Activated CD4-positive, alpha-beta T cell treated with anti-CD3 and anti-CD28 coated beads, Interleukin-2, amount 10 ng/mL, durations not matched to agents 7 days and 5 days (primary cell): ENCODE data around the gene SHQ1. TPM values are rescaled to one million over a fixed set of nuclear protein-coding genes. Genes with fewer than 3 reads are reported as not detected.

Experiments used
- CTCF ChIA-PET: fragments of 350-600 bp; sonication (Branson Sonifier 250); formaldehyde crosslinking; loops from one replicate; lab custom pipeline; 2021; ENCODE audit warnings: antibody characterized with exemption; lab: Charles Lee
- POLR2A ChIA-PET: fragments of 350-600 bp; sonication (Branson Sonifier 250); formaldehyde crosslinking; loops from one replicate; lab custom pipeline; 2021; ENCODE audit warnings: antibody characterized with exemption; lab: Charles Lee
- DNase-seq: peaks from one replicate; pipeline ENCODE4 v3.0.0-alpha.2; 2020
- H3K27ac Mint-ChIP-seq: one replicate; pipeline ENCODE4 v1.8.0; 2021; ENCODE audit warnings: mild to moderate bottlenecking, moderate library complexity, mixed read lengths
- H3K27me3 Mint-ChIP-seq: one replicate; pipeline ENCODE4 v1.8.0; 2021; ENCODE audit warnings: mixed read lengths
- H3K36me3 Mint-ChIP-seq: one replicate; pipeline ENCODE4 v1.8.0; 2021; ENCODE audit warnings: low read depth, mixed read lengths
- H3K4me1 Mint-ChIP-seq: one replicate; pipeline ENCODE4 v1.8.0; 2021; ENCODE audit warnings: mixed read lengths
- H3K4me3 Mint-ChIP-seq: one replicate; pipeline ENCODE4 v1.8.0; 2021; ENCODE audit warnings: mild to moderate bottlenecking, moderate library complexity, mixed read lengths
- H3K9me3 Mint-ChIP-seq: one replicate; pipeline ENCODE4 v1.8.0; 2021; ENCODE audit warnings: mixed read lengths
- total RNA-seq, 2 experiments: library from RNA; stranded (reverse); gene quantifications; one replicate each; pipeline ENCODE4 v1.2.3, GENCODE V29; 2021

SHQ1 gene
- total RNA-seq, 2 experiments from 2014 or later: 22.1 to 24.2 TPM

- Mint-ChIP-seq H3K4me1 (peaks cover 11% of the 10 kb centered on the region), H3K4me3 (no peak overlapping the region), H3K36me3 (peaks cover 25% of the 10 kb centered on the region), H3K27ac (no peak overlapping the region), H3K27me3 (no peaks in the 10 kb centered on the region), H3K9me3 (no peaks in the 10 kb centered on the region)
- ChIA-PET CTCF (interaction anchor here (1.6 kb wide), 1 partner anchor 19 kb away, joined by 3 read pairs; no protein-coding TSS in a partner anchor), POLR2A (no interaction called here)
- DNase-seq: no peak
Measured at GRCh38 chr3:72786668-72787067, 61.6 kb downstream of the SHQ1 start.

GRCh38 chr3:72784226-72784625 is 64.0 kb downstream of the SHQ1 start:
- H3K4me3 Mint-ChIP-seq: no peak overlapping the region
- POLR2A ChIA-PET: no interaction called here
- H3K9me3 Mint-ChIP-seq: no peaks in the 10 kb centered on the region

GRCh38 chr3:72782521-72782920 is 65.7 kb downstream of the SHQ1 start:
- Mint-ChIP-seq H3K4me1 (no peaks in the 10 kb centered on the region), H3K9me3 (no peaks in the 10 kb centered on the region), H3K36me3 (peaks cover 21% of the 10 kb centered on the region), H3K4me3 (no peak overlapping the region), H3K27ac (no peak overlapping the region), H3K27me3 (no peaks in the 10 kb centered on the region)
- ChIA-PET CTCF (interaction anchor here (0.7 to 0.8 kb wide), 2 partner anchors 9 to 59 kb away, joined by 3 read pairs; no protein-coding TSS in a partner anchor), POLR2A (no interaction called here)
- no peak for DNase-seq

More at GRCh38 chr3:72784226-72784625, 64.0 kb downstream of the SHQ1 start:
- no peaks in the 10 kb centered on the region for H3K27me3 Mint-ChIP-seq
- peaks cover 20% of the 10 kb centered on the region for H3K36me3 Mint-ChIP-seq
- H3K4me1 Mint-ChIP-seq: no peaks in the 10 kb centered on the region
- CTCF ChIA-PET: no interaction called here
- H3K27ac Mint-ChIP-seq: peak overlapping the region; percentile 25
- no peak for DNase-seq

- CTCF ChIA-PET: interaction anchor here (0.6 to 0.8 kb wide), 2 partner anchors 12 to 793 kb away, joined by 3 to 4 read pairs; no protein-coding TSS in a partner anchor
- peaks cover 10% of the 10 kb centered on the region for H3K4me1 Mint-ChIP-seq
- peaks cover 22% of the 10 kb centered on the region for H3K36me3 Mint-ChIP-seq
- no peak overlapping the region for H3K27ac Mint-ChIP-seq
- DNase-seq: no peak
- no peak overlapping the region for H3K4me3 Mint-ChIP-seq
- H3K27me3 Mint-ChIP-seq: no peaks in the 10 kb centered on the region
- no peaks in the 10 kb centered on the region for H3K9me3 Mint-ChIP-seq
- POLR2A ChIA-PET: no interaction called here
Measured at GRCh38 chr3:72769758-72770540, 78.3 kb downstream of the SHQ1 start.

- ChIA-PET CTCF (interaction anchor here (0.6 kb wide), 1 partner anchor 792 kb away, joined by 4 read pairs; no protein-coding TSS in a partner anchor), POLR2A (no interaction called here)
- peaks cover 25% of the 10 kb centered on the region for H3K36me3 Mint-ChIP-seq
- DNase-seq: no peak
- H3K27me3 Mint-ChIP-seq: no peaks in the 10 kb centered on the region
- no peak overlapping the region for H3K27ac Mint-ChIP-seq
- H3K4me1 Mint-ChIP-seq: peaks cover 11% of the 10 kb centered on the region
- no peak overlapping the region for H3K4me3 Mint-ChIP-seq
- H3K9me3 Mint-ChIP-seq: no peaks in the 10 kb centered on the region
Measured at GRCh38 chr3:72768936-72769335, 79.3 kb downstream of the SHQ1 start.

- Mint-ChIP-seq H3K4me3 (no peak overlapping the region), H3K36me3 (peaks cover 28% of the 10 kb centered on the region), H3K27ac (no peak overlapping the region), H3K4me1 (peaks cover 13% of the 10 kb centered on the region), H3K27me3 (no peaks in the 10 kb centered on the region), H3K9me3 (no peaks in the 10 kb centered on the region)
- CTCF ChIA-PET: interaction anchor here (1.3 kb wide), 1 partner anchor 18 kb away, joined by 3 read pairs; no protein-coding TSS in a partner anchor
- POLR2A ChIA-PET: no interaction called here
- no peak for DNase-seq
Measured at GRCh38 chr3:72768481-72768880, 79.8 kb downstream of the SHQ1 start.

GRCh38 chr3:72768006-72768441 is 80.2 kb downstream of the SHQ1 start:
- no peak overlapping the region for H3K4me3 Mint-ChIP-seq
- no peak overlapping the region for H3K27ac Mint-ChIP-seq
- no peak for DNase-seq
- POLR2A ChIA-PET: no interaction called here
- H3K36me3 Mint-ChIP-seq: peaks cover 28% of the 10 kb centered on the region
- CTCF ChIA-PET: interaction anchor here (1.3 kb wide), 1 partner anchor 18 kb away, joined by 3 read pairs; no protein-coding TSS in a partner anchor
- no peaks in the 10 kb centered on the region for H3K27me3 Mint-ChIP-seq
- peaks cover 13% of the 10 kb centered on the region for H3K4me1 Mint-ChIP-seq
- H3K9me3 Mint-ChIP-seq: no peaks in the 10 kb centered on the region

GRCh38 chr3:72766866-72767265 is 81.4 kb downstream of the SHQ1 start:
- peaks cover 31% of the 10 kb centered on the region for H3K36me3 Mint-ChIP-seq
- no peak for DNase-seq
- peaks cover 15% of the 10 kb centered on the region for H3K4me1 Mint-ChIP-seq
- POLR2A ChIA-PET: no interaction called here
- H3K4me3 Mint-ChIP-seq: no peak overlapping the region
- no peaks in the 10 kb centered on the region for H3K9me3 Mint-ChIP-seq
- no peak overlapping the region for H3K27ac Mint-ChIP-seq
- CTCF ChIA-PET: no interaction called here
- no peaks in the 10 kb centered on the region for H3K27me3 Mint-ChIP-seq

- peaks cover 32% of the 10 kb centered on the region for H3K4me1 Mint-ChIP-seq
- DNase-seq: no peak
- H3K27ac Mint-ChIP-seq: no peak overlapping the region
- no peak overlapping the region for H3K4me3 Mint-ChIP-seq
- no peaks in the 10 kb centered on the region for H3K27me3 Mint-ChIP-seq
- H3K36me3 Mint-ChIP-seq: peaks cover 33% of the 10 kb centered on the region
- ChIA-PET POLR2A (no interaction called here), CTCF (interaction anchor here (0.9 kb wide), 1 partner anchor 18 kb away, joined by 3 read pairs; no protein-coding TSS in a partner anchor)
- peaks cover 2% of the 10 kb centered on the region for H3K9me3 Mint-ChIP-seq
Measured at GRCh38 chr3:72763751-72764440, 84.3 kb downstream of the SHQ1 start.

GRCh38 chr3:72761410-72761809 is 86.8 kb downstream of the SHQ1 start:
- Mint-ChIP-seq H3K4me3 (no peak overlapping the region), H3K9me3 (peaks cover 7% of the 10 kb centered on the region), H3K27ac (no peak overlapping the region), H3K36me3 (peaks cover 40% of the 10 kb centered on the region), H3K4me1 (peaks cover 45% of the 10 kb centered on the region), H3K27me3 (no peaks in the 10 kb centered on the region)
- DNase-seq: no peak
- CTCF ChIA-PET: interaction anchor here (1.5 kb wide), 1 partner anchor 12 kb away, joined by 4 read pairs; no protein-coding TSS in a partner anchor
- POLR2A ChIA-PET: no interaction called here

- H3K36me3 Mint-ChIP-seq: peaks cover 34% of the 10 kb centered on the region
- ChIA-PET CTCF (interaction anchor here (1.0 kb wide), 1 partner anchor 13 kb away, joined by 4 read pairs; no protein-coding TSS in a partner anchor), POLR2A (no interaction called here)
- H3K27ac Mint-ChIP-seq: no peak overlapping the region
- DNase-seq: no peak
- no peaks in the 10 kb centered on the region for H3K27me3 Mint-ChIP-seq
- peaks cover 7% of the 10 kb centered on the region for H3K9me3 Mint-ChIP-seq
- H3K4me1 Mint-ChIP-seq: peaks cover 52% of the 10 kb centered on the region
- no peak overlapping the region for H3K4me3 Mint-ChIP-seq
Measured at GRCh38 chr3:72760225-72760624, 88.0 kb downstream of the SHQ1 start.

GRCh38 chr3:72756900-72757299 is 91.3 kb downstream of the SHQ1 start:
- H3K9me3 Mint-ChIP-seq: peaks cover 7% of the 10 kb centered on the region
- CTCF ChIA-PET: interaction anchor here (1.9 kb wide), 1 partner anchor 18 kb away, joined by 5 read pairs; no protein-coding TSS in a partner anchor
- peak overlapping the region; percentile 93 for H3K27ac Mint-ChIP-seq
- H3K36me3 Mint-ChIP-seq: peaks cover 37% of the 10 kb centered on the region
- H3K27me3 Mint-ChIP-seq: no peaks in the 10 kb centered on the region
- POLR2A ChIA-PET: no interaction called here
- peak overlapping the region; percentile 39 for H3K4me3 Mint-ChIP-seq
- peaks cover 58% of the 10 kb centered on the region for H3K4me1 Mint-ChIP-seq
- peak; percentile 74 for DNase-seq
